Stimulated activated CD4-positive, alpha-beta T cell treated with anti-CD3 and anti-CD28 coated beads, Interleukin-2, amount 100 ng/mL, for 48 hours (primary cell): ENCODE measurements around the gene GAMT.
"Not testable (repeated sequence)": the region's sequence is repeated elsewhere in the genome, so short reads cannot be mapped to it uniquely, and the experiment has no call there.

Source experiments
- DNase-seq, 2 donors: peaks; one replicate each; pipeline ENCODE4 v3.0.0-alpha.2; 2020

The GAMT gene

DNA sequence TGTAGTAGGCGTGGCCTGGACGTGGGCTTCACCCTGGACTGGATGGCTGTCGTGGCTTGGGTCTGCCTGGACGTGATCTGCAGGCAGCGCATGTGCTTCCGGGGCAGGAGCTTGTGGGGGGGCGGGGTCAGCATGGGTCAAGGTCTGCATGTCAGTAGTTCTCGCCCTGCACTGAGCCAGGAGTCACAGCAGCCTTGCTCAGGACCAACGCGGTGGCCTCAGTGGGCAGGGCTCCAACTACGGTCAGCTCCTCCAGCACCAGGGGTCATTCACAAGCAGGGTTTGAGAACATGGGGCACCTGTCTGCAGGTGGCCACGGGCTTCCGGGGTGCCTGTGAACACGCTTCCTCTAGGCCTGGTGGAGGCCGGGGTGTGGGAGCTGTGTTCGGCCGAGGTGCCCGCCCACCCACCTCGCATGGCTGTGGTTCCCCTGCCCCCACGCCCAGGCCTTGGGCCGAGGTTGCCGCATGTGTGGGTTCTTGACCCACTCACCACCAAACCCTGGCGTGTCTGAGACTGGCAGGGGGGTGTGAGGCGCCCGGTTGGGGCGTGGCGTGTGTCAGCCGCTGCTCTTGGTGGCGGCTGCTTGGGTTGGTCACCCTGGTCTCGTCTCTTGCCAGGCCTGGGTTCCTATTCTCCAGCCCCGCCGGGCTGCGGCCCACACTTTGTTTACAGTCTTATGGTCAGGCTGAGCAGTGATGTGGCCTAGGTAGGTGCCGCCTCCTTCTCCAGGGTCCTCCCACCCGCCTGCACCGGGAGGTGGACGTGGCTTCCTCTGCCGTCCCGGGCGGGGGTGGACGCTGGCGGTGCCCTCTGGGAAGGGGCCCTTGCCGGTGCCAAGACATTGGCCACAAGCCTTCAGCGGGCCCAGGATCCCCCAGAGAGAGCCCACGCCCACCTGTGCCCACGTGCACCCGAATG lies 32.0 kb upstream of the GAMT start:
- DNase-seq = no peak

- no peak for DNase-seq
Measured at GRCh38 chr19:1432507-1432887, 31.2 kb upstream of the GAMT start.

GRCh38 chr19:1431759-1432506 lies 30.6 kb upstream of the GAMT start:
- DNase-seq = no peak

- no peak for DNase-seq
Measured at GRCh38 chr19:1430246-1430645, 28.9 kb upstream of the GAMT start.

- DNase-seq = no peak
Measured at GRCh38 chr19:1429750-1430149, 28.4 kb upstream of the GAMT start.

DNA sequence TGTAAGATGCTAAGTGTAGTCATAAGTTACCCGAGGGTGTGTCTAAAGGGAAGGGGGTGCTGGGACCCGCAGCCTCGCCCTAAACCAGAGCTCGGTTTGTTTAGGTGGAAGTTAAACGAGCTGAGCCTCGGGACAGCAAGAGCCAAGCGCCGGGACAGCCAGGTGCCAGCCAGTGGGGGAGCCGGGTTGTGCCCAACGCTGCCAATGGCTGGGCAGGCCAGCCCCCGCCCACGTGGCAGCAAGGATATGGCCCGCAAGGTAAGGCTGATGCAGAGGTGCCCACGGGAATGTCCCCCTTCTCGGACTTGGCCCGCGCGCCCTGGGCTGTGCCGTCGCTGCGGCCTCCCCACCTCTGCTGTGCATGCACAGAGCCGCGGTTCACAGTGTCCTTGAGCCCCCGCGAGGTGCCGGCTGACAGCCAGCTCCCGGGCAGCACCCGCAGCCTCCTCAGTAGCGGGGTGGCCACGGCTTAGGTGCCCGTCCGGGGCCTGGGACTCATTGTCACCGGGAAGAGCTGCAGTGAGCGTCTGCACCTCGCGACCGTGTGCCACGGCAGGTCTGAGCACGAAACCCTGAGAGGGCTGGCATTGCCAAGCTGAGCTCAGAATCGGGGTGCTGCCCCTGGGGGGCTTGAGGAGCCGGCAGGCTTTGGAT lies 27.5 kb upstream of the GAMT start:
- DNase-seq = no peak

DNA sequence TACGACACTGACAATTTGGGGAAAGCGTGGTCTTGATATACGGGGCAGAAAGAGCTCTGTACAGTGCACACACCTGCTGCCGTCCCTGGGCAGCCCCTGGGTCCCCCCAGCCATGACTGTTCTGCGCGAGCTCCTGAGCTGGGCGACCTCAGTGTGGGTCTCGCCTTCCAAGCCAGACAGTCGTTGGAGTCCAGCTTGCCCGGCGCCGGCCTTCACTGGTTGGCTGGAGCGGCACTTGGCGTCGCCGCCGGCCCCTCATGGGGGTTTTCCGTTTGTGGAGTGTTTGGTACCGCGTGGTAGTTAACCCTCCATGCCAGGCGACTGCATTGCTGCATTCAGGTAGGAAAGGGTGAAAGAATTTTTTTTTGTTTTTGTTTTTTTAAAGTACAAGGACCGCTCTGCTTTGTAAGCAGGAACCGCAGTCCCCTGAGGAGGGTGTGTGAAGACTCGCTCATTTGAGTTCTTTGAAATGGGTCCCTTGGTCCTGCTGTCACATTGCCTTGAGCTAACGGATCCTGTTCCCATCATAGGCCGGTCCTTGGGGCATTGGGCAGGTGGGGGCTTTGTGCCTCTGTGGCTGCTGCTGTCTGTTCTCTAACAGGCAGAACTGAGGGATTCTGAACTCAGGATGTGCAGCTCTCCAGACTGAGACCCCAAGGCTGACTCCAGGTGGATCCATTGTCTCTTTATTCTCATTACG lies 26.0 kb upstream of the GAMT start:
- no peak for DNase-seq

- no peak for DNase-seq
Measured at GRCh38 chr19:1426736-1427135, 25.4 kb upstream of the GAMT start.

DNA sequence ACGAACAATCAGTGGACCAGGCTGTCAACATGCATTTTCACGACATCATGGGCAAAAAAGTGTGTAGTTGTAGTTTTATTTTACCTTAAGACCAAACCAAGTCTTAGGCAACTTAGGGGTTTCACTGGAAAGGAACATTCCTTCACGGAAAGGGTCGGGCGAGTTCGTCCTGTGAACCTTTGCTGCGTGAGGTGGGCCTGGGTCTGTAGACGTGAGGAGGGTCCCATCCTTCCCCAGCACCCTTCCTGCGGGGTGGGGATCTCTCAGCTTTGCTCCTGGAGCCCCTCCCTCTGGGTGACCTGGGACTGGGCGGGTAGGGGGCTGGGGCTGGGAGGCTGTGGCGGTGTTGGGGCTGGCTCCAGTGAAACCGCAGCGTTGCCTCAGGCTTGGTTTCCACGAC lies 24.6 kb upstream of the GAMT start:
- DNase-seq = no peak

DNA sequence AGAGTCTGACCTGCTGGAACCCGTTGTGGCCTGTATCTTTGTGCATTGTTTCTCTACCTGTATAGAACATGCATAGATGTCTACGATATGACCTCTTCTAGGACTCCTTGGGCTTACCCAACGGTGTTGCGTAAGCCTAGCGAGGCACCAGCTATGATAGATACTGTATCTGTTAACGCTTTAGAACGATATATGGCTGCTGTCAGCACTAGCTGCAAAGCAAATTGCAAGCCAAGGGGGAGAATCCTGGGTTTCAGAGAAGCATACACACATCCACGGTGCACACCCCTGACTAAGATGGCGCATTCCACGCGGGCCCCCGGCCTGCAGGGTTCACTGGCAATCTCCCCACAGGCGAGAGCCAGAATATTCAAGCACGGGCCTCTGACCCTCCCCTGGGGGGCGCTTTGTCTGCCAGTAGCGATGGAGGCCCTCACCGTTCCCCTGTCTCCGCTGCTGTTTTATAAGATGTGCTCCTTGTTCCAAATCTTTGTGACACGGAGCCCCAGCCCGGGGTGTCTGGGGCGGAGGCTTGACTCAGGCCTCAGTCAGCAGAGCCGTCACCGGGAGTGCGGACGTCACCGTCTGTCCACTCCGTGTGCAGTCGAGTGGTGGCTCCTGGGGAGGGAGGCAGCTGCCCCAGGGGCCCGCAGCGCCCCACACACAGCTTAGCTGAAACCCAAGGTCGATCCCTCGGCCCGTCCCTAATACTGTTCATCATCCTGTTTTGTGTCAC lies 23.9 kb upstream of the GAMT start:
- no peak for DNase-seq

DNA sequence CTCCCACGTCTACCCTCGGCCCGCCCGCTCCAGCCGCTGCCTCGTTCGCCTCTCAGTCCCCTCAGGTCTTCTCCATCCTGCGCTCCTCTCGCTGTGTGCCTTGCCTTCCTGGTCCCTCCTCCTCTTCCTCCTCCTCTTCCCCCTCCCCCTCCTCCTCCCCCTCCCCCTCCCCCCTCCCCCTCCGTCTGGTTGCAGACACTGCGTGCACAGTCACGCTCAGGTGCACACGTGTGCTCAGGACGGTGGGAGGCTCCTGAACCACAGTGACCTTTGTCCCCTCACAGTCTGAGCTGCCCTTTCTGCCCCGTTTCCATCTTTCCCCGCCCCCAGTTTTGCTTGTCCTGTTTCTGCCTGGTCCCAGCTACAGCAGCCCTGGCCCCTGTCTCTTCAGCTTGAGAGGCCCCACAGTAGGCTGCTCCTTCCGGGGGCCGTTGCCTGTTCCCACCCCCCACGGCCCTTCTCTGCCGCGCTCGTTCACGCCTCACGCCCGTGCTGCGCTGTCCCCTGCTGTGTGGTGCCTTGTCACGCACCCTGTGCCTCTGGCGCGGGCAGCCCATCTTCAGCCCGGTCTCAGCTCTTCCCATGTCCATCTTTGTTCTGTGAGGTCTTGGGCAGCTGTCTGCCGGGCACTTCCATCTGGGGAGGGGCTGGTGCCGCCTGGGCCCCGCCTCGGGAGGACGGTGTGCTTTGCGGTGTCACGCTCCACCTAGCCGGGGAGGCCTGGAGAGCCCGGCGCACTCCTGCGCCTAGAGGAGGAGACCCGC lies 23.0 kb upstream of the GAMT start:
- DNase-seq = no peak

DNA sequence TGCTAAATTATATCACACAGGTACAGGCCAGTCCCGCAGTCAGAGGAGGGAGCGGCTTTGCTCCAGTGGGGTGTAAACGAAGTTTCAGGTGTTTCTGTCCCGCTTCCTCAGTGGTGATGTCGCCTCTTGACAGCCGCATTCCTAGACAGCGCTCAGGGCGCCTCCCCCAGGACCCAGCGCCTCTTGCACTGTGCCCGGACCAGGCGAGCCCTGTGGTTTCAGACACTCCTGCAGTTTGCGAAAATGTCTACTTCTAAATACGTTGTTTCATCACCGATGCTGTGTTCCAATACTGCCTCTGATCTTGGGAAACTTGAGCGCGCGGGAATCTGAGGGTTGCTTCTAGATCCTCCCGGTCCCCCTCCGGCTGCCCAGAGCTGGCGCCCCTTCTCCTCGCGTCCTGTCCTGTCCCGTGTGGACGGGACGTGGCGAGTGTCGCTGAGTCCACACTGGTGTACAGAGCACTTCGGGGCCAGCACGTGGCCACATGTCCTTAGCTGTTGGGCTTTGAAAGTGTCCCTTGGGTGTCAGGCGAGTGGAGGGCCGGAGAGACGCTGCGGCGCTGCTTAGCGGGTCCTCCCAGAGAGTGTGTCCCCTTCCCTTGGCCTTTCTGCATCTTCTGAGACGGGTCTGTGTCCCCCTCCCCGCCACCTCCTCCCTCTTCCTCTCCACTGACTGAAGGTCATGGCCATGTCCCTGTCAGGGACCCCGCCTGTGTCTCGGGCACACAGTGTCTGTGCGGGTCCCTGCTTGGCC lies 22.3 kb upstream of the GAMT start:
- no peak for DNase-seq

DNA sequence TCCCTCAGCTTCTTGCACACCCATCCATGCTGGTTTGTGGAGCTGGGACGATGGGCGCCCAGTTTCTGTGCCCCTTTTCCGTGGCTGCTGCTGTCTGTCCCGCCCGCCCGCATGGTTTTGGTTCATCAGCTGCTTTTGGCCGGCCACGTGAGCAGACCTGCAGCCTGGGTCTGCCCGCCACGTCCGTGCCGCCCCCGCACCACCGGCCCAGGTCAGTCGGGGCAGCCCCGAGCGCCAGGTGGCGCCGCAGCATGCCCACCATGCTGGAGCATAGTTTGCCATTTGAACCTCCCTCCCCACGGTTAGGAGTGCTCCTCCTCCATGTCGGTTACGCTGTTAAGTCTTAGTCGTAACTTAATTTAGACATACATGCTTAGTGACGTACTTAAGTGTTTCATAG lies 21.6 kb upstream of the GAMT start:
- DNase-seq = no peak

GRCh38 chr19:1422360-1422759 lies 21.0 kb upstream of the GAMT start:
- no peak for DNase-seq

DNA sequence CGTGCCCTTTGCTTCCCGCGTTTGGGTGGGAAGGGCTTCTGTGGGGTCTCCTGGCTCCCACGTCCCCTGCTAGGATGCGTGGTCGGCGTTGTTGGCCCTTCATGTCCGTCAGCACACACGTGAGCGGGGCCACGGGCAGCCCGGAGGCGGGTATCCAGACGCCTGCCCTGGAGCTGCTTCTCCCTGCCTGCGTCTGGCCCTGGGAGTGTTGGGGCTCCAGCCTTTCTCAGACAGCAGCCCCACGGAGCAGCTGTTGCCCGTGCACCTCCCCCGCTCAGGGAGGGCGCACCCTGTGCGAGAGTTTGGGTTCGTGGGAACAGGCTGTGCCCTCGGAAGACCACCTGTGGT lies 20.6 kb upstream of the GAMT start:
- no peak for DNase-seq

DNA sequence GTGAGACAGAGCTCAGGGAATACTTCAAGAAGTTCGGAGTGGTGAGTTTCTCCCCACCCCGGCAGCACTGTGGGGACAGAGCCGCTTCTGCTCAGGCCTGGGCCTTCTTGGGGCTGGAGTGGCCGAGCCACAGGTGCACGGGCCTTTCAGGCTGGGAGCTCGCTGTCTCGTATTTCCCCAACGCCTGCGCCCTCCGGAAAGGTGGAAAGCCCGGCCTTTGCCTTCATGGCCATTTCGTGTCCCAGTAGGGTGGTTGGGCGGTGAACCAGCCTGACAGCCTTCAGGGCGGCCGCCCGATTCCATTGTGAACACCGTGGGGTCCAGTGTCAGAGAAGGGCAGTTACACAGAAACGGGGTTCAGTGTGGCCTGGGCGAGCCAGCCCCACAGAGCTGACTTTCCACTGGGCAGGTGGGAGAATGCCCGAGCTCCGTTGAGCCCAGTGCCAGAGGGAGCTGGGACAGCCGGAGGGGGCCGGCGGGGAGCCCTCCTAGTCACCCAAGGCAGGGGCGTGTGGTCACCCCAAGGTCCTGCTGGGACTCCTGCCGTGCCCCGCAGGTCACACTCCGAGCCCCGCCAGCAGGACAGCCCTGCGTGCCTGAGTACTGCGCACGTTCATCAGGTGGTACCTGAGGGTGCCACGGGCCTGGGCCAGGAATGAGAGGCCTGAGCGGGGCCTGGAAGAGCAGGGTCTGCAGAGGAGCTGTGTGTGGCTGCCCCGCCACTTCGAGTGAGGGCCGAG lies 20.0 kb upstream of the GAMT start:
- DNase-seq = no peak

DNA sequence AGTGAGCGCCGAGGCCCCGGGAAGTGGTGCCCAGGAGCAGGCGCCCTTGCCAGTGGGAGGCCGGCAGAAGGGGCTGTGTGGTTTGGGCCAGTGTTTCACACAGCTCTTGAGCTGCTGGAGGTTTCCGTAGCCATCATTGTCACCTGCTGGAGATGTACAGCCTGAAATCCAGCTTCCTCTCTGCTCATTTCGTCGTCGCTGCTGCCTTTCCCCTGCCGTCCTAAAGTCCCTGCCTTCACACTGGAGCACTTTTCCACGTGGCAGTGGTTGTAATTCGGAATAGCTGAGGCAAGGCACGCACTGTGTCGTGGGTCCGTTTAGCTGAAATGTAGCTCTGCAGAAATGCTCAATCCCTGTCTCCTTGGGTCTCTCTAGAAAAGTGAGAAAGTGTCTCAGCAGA lies 19.2 kb upstream of the GAMT start:
- DNase-seq = no peak

DNA sequence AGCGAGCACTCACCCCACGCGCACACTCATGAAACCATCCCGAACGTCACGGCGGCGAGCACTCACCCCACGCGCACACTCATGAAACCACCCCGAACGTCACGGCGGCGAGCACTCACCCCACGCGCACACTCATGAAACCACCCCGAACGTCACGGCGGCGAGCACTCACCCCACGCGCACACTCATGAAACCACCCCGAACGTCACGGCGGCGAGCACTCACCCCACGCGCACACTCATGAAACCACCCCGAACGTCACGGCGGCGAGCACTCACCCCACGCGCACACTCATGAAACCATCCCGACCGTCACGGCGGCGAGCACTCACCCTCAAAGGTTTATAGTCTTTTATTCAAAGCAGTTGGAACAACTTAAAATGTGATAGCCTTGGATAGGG lies 18.7 kb upstream of the GAMT start:
- DNase-seq = not testable (repeated sequence)

- no peak for DNase-seq
Measured at GRCh38 chr19:1418951-1419738, 17.8 kb upstream of the GAMT start.

DNA sequence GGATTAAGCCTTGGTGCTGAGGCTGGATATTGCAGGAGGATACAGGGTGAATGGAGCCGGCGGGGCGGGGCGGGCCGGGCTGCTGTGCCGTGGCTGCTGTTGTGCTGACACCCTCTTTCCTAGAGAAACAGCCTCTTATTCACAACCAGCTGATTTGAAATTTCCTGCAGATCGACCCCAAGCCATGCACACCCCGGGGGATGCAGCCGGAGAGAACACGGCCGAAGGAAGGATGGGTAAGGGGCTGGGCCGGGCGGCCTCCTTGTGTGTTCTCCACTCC lies 17.1 kb upstream of the GAMT start:
- no peak for DNase-seq
